HFF-Myc (cell line): Measurements from ENCODE around the gene HOPX.

Experiments
- DNase-seq: peaks from one replicate; pipeline ENCODE4 v3.0.0-alpha.2; 2011; ENCODE audit warnings: low read depth; ENCODE audit errors: extremely low read depth
- H3K4me3 ChIP-seq: replicated peaks from 2 replicates; pipeline ENCODE4 v1.5.1; 2011; ENCODE audit warnings: low read depth, mild to moderate bottlenecking, control low read depth, low read length
- TF ChIP-seq, protein P1 (sequence below): IDR thresholded peaks from 2 replicates; pipeline ENCODE4 v1.5.1; 2012; ENCODE audit warnings: mild to moderate bottlenecking, low read depth, low read length, control low read depth; ENCODE audit errors: missing control alignments

The HOPX gene

DNA sequence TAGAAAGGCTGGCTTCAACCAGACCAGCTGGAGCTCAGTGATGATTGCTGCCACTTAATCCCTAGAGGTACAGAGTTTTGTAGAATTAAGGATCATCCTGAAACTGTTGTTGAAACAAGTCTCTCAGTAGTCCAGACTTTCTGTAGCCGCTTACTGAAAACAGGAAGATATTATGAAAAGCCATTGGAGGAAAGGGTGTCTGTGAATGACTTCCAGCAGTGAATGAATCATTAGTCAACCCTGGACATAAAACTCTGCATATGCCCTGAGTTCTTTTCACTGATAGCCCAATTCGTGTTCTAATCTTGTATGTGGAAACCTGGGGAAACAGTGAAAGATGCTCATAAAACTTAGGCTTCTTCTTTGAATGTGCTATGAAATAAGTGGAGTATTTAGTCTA lies 14.8 kb downstream of the HOPX start:
- no peak overlapping the region for H3K4me3 ChIP-seq
- no peak for DNase-seq
- TF ChIP-seq, protein P1, sequence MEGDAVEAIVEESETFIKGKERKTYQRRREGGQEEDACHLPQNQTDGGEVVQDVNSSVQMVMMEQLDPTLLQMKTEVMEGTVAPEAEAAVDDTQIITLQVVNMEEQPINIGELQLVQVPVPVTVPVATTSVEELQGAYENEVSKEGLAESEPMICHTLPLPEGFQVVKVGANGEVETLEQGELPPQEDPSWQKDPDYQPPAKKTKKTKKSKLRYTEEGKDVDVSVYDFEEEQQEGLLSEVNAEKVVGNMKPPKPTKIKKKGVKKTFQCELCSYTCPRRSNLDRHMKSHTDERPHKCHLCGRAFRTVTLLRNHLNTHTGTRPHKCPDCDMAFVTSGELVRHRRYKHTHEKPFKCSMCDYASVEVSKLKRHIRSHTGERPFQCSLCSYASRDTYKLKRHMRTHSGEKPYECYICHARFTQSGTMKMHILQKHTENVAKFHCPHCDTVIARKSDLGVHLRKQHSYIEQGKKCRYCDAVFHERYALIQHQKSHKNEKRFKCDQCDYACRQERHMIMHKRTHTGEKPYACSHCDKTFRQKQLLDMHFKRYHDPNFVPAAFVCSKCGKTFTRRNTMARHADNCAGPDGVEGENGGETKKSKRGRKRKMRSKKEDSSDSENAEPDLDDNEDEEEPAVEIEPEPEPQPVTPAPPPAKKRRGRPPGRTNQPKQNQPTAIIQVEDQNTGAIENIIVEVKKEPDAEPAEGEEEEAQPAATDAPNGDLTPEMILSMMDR: no peak

DNA sequence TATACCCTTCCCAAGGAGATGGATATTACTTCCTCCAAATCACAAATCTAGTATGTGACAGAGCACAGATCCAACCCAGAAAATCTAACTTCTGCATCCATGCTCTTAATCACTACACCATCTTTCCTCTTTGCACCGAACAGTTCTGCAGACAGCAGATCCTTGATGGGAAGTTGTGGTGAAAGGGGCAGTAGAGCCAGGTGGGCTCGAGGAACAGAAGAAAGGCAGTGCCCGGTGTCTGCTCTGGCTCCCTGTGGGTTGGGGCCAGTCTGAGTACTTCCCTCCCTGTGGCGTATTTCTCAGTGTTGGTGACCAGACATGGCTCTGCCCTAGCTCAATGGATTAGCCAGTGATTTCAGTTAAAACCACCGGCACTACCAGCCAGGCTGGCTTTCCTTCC lies 15.3 kb downstream of the HOPX start:
- no peak for DNase-seq
- no peak overlapping the region for H3K4me3 ChIP-seq
- TF ChIP-seq, protein P1: no peak

DNA sequence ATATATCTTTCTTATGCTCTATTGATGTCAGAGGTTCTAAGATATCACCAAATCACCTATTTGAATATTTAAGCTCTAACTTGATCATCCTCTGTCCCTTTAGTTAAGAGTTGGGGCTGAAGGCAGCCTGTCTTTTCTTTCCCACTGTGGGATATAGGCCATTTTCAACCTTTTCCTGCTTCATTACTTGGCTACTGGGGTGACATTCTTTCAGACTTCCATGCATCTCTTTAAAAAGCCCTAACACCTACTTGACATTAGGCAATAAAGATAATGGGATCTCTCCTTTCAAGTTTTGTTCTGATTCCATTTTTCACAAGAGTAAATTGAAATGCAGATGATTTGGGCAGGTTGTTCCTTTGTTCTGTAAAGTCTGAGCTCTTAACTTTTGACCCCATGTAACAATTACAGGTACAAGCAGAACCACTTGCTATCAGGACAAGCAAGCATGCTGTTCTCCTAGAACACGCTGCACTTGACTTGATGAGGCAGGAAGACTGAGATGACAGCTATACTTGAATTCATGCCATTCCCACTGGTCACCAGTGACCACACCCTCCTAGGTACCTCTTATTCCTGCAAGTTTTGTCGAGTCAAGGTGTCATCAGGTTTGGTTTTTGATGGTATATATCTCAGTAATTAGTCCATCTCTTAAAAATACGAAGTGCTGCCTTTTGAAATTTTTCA lies 18.2 kb downstream of the HOPX start:
- TF ChIP-seq, protein P1: no peak
- no peak for DNase-seq
- no peak overlapping the region for H3K4me3 ChIP-seq

DNA sequence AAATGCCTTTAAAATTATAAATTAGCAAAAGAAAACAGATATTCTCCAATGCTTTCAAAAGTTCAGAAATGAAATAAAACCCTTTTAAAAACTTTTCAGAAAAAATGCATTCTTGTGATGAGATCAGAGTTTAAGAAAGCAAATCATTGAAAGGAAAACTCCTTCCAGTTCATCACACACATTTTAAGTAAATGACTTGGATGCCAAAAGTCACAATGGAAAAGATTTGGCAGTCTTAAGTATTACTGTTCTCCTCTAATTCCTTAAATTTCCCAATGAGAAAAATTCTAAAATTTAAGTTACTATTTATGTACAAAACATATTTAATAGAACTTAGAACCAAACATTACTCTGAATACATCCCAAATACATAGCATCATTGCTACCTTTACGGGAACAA lies 21.1 kb downstream of the HOPX start:
- TF ChIP-seq, protein P1: no peak
- DNase-seq: no peak
- no peak overlapping the region for H3K4me3 ChIP-seq

DNA sequence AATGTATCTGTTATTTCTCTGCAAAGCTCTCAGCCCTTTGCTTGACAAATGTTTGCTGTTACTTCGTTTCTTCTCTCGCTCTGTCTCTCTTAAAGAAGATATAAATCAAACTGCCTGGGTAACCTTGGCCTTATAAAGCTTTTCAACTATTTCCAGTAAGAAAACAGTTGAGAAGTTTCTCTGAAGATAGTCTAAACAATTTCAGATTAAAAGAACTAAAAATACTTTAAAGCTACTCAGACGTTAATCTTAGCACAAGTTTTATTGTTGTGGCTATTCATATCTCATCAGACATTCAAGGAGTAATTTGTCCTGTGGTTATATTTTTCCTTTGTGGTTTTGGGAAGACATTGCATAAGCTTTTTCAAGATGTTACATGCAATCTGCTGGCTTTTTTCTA lies 22.6 kb downstream of the HOPX start:
- DNase-seq: no peak
- TF ChIP-seq, protein P1: no peak

DNA sequence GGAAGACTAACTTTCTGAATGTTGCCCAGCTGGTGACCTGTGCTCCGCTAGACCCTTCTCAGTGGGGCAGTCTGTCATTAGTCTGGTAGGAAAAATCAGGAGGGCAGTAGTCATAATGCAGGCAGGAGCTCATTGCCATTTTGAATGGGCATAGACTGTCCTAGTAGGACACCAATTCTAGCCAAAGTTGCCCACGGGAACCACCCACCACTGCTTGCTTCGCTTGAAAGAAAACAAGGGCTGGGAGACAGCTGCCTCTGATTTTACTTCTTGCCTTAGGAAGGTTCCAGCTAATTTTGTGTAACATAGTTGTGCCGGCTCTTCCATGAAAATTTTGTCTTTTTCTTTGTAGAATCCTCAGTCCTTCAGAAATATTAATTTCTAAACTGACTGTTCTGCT lies 23.3 kb downstream of the HOPX start:
- TF ChIP-seq, protein P1: no peak
- H3K4me3 ChIP-seq: no peak overlapping the region
- DNase-seq: no peak

More for the DNA sequence above, 22.6 kb downstream of the HOPX start:
- no peak overlapping the region for H3K4me3 ChIP-seq

DNA sequence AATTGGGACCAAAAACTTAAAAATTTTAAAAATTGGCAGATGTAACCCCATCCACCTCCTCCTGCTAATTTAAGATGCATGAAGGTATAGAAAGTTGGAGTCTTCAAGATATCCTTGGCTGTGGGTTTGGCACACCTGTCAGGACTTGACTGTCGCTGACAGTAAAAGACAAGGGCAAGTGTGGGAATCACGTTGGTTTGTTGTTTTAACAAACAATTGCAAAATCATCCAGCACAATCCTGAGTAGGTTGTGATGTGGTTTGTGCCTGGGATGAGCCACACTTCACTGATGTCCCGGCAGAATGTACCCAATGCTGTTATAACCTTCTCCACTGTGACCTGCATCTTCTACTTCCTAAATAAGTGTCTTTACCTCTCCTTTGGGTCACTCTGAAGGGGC lies 24.0 kb downstream of the HOPX start:
- TF ChIP-seq, protein P1: no peak
- no peak for DNase-seq
- no peak overlapping the region for H3K4me3 ChIP-seq
